GM18505 (cell line): ENCODE measurements around the gene LRRC75B.
"Not testable (repeated sequence)": the region's sequence is repeated elsewhere in the genome, so short reads cannot be mapped to it uniquely, and the experiment has no call there.

ENCODE experiments used
- ATAC-seq: cut with Tn5 transposase; IDR thresholded peaks from one replicate; pipeline ENCODE4 v1.9.1; 2021; ENCODE audit not compliant: unreplicated experiment
- POLR2A ChIP-seq: IDR thresholded peaks from 4 replicates; pipeline ENCODE4 v1.6.1; 2011; ENCODE audit warnings: borderline replicate concordance; ENCODE audit not compliant: insufficient read depth, insufficient read length; ENCODE audit errors: extremely low read depth

Gene LRRC75B

DNA sequence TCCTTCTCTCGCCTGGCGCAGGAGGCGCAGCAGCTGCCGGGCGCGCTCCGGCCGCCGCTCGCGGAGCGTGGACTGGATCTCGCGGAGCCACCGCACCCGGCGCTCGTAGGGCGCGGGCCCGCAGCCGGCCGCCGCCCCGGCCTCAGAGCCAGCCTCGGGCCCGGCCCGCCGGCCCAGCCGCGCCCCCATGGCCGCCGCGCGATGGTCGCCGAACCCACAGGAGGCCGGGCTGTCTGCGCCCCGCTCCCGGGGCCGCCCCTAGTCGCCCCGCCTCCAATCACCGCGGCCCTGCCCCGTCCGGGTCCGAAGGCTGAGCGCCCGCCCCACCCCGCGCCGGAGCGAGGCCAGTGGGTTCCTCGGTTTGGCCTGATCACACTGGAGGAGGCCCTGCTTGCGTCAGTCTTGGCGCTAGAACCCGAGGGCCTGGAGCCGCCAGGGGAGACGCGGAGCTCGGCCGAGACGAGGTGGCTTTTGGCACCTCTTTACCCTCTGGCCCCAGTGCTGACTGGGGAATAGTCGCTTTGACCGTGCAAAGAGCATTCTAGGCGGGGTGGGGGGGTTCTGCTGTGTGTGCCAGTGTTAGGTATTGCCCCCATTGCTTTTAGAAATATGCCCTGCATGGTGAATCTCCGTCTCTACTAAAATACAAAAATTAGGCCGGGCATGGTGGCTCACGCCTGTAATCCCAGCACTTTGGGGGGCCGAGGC lies at the start of gene LRRC75B:
Gene LRRC75B (minus strand): TSS at position 223 of the 708 bp plus-strand sequence. CDS start 34 bp downstream, at position 189.
- ATAC-seq, result peak; percentile 70
- TF ChIP-seq POLR2A, result peak; percentile 39

- not testable (repeated sequence) for ATAC-seq
These were observed 49.4 kb upstream of the LRRC75B start for GRCh38 chr22:24642307-24642706.

DNA sequence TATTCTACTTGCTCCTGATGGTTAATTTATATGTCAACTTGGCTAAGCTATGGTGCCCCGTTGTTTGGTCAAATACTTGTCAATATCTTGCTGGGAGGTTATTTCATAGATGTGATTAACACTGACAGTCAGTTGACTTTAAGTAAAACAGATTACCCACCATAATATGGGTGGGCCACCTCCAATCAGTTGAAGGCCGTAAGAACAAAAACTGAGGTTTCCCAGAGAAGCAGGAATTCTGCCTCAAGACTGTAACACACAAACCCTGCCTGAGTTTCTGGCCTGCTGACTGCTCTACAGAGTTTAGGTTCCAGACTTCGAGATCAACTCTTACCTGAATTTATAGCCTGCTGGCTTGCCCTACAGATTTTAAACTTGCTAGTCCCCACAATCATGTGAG lies 43.6 kb upstream of the LRRC75B start:
- not testable (repeated sequence) for ATAC-seq

GRCh38 chr22:24634776-24635389 lies 42.0 kb upstream of the LRRC75B start:
- ATAC-seq, result not testable (repeated sequence)

DNA sequence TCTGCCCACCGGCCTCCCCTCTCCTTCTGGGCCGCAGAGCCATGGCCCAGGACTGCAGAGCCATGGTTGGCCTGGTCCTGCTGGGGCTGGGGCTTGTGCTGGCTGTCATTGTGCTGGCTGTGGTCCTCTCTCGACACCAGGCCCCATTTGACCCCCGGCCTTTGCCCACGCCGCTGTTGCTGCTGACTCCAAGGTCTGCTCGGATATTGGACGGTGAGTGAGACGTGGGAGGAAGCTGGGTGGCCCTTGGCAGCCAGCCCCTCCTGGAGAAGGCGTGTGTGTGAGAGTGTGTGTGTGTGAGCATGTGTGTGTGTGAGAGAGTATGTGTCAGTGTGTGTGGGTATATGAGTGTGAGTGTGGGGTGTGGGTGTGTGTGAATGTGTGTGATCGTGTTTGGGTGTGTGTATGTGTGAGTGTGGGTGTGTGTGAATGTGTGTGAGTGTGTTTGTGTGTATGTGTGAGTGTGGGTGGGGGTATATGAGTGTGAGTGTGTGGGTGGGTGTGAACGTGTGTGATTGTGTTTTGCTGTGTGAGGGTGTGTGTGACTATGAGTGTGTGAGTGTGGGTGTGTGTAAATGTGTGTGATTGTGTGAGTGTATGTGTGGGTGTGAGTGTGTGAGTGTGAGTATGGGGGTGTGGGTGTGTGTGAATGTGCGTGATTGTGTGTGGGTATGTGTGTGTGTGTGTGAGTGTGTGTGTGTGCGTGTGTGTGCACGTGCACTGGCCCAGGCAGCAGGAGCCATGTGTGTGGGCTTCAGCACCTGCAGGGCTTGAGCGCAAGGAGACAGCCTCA lies 40.6 kb upstream of the LRRC75B start:
- ATAC-seq, result not testable (repeated sequence)

DNA sequence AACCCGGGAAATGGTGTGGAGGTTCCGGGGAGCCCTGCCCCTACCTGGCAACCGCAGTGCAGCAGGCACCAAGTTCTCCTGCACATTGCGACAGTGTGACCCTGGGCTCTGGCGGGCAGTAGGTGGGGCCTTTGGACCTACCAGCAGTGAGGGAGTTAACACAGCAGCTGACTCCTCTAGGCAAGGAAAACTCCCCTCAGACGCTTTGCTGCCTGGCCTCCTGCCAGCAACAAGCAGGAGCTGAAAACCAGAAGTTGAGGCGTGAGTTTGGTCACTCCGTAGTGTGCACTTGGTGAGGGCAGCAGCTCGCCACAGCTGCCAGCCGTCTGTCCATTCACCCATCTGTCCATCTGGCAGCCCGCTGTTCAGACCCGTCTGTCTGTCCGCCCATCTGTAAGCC lies 39.8 kb upstream of the LRRC75B start:
- ATAC-seq, result not testable (repeated sequence)

DNA sequence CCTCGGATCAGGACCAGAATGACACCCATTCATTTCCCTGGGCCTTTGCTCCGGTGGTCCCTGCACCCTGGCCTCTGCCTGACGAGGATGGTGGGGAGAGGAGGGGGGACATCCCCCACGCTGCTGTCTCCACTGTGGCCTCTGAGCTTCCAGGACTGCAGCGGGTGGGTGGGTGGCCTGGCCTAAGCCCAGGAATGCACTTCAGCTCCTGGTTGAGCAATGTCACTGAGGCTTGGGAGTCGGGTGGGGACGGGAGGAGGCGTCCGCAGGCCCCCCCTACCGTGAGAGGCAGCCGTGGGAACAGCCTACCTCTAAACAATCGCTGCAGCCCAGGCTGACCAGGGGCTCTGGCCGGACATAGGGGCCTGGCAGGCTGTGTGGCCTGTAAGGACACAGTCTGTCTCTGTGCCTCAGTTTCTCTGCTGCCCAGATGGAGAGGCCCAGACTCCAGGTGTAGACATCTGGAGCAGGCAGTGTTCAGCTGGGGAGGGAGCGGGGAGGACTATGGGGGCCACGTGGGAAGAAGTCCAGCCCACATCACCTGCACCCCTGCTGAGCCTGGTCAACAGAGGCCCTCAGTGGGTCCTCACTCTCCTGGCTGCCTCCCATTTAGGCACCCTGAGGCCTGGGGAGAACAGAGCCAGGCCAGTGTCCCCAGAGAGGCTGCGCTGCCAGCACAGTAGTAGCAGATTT lies 38.7 kb upstream of the LRRC75B start:
- not testable (repeated sequence) for ATAC-seq

DNA sequence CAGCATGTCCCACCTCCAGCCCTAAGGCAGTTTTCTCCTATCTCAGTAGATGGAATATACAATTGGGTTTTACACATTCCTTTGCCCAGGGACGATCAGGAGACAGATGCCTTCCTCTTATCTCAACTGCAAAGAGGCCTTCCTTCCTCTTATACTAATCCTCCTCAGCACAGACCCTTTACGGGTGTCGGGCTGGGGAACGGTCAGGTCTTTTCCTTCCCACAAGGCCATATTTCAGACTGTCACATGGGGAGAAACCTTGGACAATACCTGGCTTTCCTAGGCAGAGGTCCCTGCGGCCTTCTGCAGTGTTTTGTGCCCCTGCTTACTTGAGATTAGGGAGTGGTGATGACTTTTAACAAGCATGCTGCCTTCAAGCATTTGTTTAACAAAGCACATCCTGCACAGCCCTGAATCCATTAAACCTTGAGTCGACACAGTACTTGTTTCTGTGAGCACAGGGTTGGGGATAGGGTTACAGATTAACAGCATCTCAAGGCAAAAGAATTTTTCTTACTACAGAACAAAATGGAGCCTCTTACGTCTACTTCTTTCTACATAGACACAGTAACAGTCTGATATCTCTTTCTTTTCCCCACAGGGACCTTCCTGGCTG lies 38.0 kb upstream of the LRRC75B start:
- ATAC-seq, result not testable (repeated sequence)

GRCh38 chr22:24629069-24629468 lies 36.2 kb upstream of the LRRC75B start:
- not testable (repeated sequence) for ATAC-seq

DNA sequence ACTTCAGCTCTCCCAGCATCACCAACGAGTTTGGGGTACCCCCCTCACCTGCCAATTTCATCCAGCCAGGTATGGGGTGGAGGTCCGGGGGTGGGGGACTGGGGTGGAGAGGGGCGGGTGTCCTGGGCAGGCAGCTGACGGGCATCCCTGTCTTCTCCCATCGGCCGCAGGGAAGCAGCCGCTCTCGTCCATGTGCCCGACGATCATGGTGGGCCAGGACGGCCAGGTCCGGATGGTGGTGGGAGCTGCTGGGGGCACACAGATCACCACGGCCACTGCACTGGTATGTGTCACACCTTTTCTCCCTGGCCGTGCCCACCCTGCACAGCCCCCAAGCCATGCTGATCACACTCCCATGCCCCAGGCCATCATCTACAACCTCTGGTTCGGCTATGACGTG lies 35.0 kb upstream of the LRRC75B start:
- ATAC-seq, result not testable (repeated sequence)

DNA sequence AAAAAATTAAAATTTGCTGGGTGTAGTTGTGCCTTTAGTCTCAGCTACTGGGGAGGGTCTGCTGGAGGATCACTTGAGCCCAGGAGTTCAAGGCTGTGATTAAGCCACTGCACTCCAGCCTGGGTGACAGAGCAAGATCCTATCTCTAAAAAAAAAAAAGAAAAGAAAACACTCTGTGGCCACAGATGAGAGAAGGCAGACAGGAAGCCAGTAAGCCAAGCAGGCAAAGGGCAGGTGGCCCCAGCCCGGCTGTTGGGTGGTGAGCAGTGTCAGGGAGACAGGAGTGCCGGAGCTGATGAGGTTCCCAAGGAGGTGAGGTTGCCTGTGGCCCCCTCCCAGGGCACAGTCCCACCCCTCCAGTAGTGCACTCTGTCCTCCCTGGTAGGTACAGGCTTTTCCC lies 29.7 kb upstream of the LRRC75B start:
- ATAC-seq, result not testable (repeated sequence)

- ATAC-seq, result not testable (repeated sequence)
These were observed 28.4 kb upstream of the LRRC75B start for GRCh38 chr22:24621244-24621643.

DNA sequence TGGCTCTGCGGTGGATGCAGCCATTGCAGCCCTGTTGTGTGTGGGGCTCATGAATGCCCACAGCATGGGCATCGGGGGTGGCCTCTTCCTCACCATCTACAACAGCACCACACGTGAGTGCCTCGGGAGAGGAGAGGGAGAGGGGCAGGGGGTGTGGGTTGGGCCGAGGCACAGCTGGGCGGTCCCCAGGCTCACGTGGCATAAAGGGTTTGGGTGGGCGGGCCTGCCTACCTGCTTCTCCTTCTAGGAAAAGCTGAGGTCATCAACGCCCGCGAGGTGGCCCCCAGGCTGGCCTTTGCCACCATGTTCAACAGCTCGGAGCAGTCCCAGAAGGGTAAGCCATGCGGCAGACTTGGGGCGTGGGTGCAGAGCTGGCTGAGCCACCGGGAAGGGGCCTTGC lies 21.9 kb upstream of the LRRC75B start:
- ATAC-seq, result not testable (repeated sequence)

DNA sequence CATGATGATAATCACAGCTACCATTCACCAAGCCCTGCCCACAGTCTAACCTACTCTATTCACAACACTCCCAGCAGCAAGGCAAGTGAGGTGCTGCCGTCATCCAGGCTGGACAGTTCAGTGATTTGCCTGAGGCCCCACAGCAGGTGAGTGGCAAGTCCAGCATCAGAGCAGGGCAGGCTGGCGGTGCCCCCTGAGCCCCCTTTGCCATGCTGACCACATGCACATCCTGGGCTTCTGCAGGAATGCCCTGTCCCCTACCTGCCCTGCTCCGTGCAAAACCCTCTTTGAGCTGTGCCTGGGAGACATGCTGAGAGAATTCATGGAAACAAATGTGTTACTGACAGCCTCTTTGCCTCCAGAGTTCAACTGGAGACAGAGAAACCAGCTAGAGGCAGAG lies 17.0 kb upstream of the LRRC75B start:
- not testable (repeated sequence) for ATAC-seq

- not testable (repeated sequence) for ATAC-seq
These were observed 15.5 kb upstream of the LRRC75B start for GRCh38 chr22:24608327-24608726.
